ENCODE results near the gene GEMIN7. TPM values are rescaled to one million over a fixed set of nuclear protein-coding genes. Genes with fewer than 3 reads are reported as not detected.

The GEMIN7 gene
- total RNA-seq, 1 experiment from 2014 or later, result 46.0 TPM

DNA sequence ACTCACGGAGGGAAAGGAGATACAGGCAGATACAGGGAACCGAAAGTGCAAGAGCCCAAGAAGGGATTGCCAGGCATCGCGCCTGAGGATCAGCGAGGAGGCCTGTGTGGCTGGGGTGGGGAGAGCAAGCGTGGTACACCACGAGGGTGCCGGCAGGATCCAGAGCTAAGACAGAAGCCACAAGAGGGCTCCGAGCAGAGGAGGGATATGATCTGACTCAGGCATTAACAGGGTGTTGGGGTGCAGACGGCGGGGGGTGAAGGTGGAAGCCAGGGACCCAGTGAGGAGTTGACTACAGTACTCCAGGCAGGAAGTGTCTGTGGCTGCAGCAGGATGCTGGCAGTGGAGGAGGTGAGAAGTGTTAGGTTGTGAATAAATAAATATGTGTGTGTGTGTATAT is 8.5 kb downstream of the GEMIN7 start:
- no CpG with 5 or more reads among the region's 11 CpGs for WGBS (ENCODE audit: extremely low coverage, insufficient read length, low lambda C conversion rate)
- TF ChIP-seq, protein P1, sequence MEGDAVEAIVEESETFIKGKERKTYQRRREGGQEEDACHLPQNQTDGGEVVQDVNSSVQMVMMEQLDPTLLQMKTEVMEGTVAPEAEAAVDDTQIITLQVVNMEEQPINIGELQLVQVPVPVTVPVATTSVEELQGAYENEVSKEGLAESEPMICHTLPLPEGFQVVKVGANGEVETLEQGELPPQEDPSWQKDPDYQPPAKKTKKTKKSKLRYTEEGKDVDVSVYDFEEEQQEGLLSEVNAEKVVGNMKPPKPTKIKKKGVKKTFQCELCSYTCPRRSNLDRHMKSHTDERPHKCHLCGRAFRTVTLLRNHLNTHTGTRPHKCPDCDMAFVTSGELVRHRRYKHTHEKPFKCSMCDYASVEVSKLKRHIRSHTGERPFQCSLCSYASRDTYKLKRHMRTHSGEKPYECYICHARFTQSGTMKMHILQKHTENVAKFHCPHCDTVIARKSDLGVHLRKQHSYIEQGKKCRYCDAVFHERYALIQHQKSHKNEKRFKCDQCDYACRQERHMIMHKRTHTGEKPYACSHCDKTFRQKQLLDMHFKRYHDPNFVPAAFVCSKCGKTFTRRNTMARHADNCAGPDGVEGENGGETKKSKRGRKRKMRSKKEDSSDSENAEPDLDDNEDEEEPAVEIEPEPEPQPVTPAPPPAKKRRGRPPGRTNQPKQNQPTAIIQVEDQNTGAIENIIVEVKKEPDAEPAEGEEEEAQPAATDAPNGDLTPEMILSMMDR (conservative IDR thresholded peaks at IDR 0.05), result no peak
- Histone ChIP-seq H3K27me3 (ENCODE audit: insufficient read depth, low read length) (no peaks in the 10 kb centered on the region), H3K9me3 (ENCODE audit: control insufficient read depth, low read depth, low read length) (no peaks in the 10 kb centered on the region), H3K23me2 (ENCODE audit: insufficient read length, low read depth, low read length, poor library complexity, severe bottlenecking) (peaks cover 4% of the 10 kb centered on the region), H4K20me1 (ENCODE audit: control insufficient read depth, insufficient read depth, insufficient read length) (no peaks in the 10 kb centered on the region), H2BK12ac (ENCODE audit: insufficient read length, low read depth, low read length) (no peak overlapping the region), H3K4me2 (ENCODE audit: insufficient read depth, insufficient read length, low read length) (no peak overlapping the region), H2BK20ac (ENCODE audit: low read depth, low read length, poor library complexity, severe bottlenecking) (no peak overlapping the region), H4K91ac (ENCODE audit: insufficient read length, low read depth, low read length) (no peak overlapping the region), H2AFZ (ENCODE audit: low read length) (no peak overlapping the region), H2AK5ac (ENCODE audit: insufficient read length, low read length) (no peak overlapping the region), H3K4ac (ENCODE audit: low read depth, low read length) (no peak overlapping the region), H3K79me2 (ENCODE audit: insufficient read depth, low read length) (no peaks in the 10 kb centered on the region), H2BK120ac (ENCODE audit: low read depth, low read length, poor library complexity, severe bottlenecking) (no peak overlapping the region), H4K5ac (ENCODE audit: insufficient read length, low read depth, low read length) (no peak overlapping the region), H3K4me1 (ENCODE audit: insufficient read depth, low read length) (no peaks in the 10 kb centered on the region; the same call in 1 of the 2 replicates), H3K18ac (ENCODE audit: insufficient read length, low read depth, low read length) (no peak overlapping the region), H2BK15ac (ENCODE audit: low read depth, low read length) (no peak overlapping the region), H3T11ph (ENCODE audit: low read length) (no peak overlapping the region), H3K23ac (ENCODE audit: insufficient read length, low read depth, low read length) (no peak overlapping the region), H3K14ac (ENCODE audit: insufficient read depth, low read length) (no peak overlapping the region), H2BK5ac (ENCODE audit: insufficient read length, low read length) (no peak overlapping the region), H4K8ac (replicated peaks; ENCODE audit: insufficient read length, low read depth, low read length) (no peak overlapping the region), H3K9ac (ENCODE audit: extremely low read depth, insufficient read length, low read length) (no peak overlapping the region), H3K79me1 (ENCODE audit: insufficient read depth, low read depth, low read length, poor library complexity, severe bottlenecking) (peaks cover 7% of the 10 kb centered on the region), H3K27ac (ENCODE audit: insufficient read length, low read depth, low read length) (no peak overlapping the region), H3K56ac (ENCODE audit: insufficient read length, low read depth, low read length) (no peak overlapping the region)
- Mint-ChIP-seq H3K4me3 (no peak overlapping the region), H3K4me1 (peaks cover 15 to 17% of the 10 kb centered on the region in 2 experiments), H3K27ac (peak overlapping the region; percentile 5 to 88 (median 62); a peak in 6 of 7 replicates), H3K27me3 (ENCODE audit: low read depth) (no peaks in the 10 kb centered on the region; the same call in 1 of the 2 replicates), H3K36me3 (ENCODE audit: insufficient read depth in 1 of 3, low read depth in 3 of 3) (peaks cover 13 to 51% (median 46%) of the 10 kb centered on the region in 3 experiments; a peak in 6 of 7 replicates), H3K9me3 (no peaks in the 10 kb centered on the region; a peak in 1 of 5 replicates)
- DNase-seq, result no peak

All from H9 (cell line).